Adrenal gland (tissue), 12 donors: ENCODE data around the gene TSPAN4. TPM values are rescaled to one million over a fixed set of nuclear protein-coding genes. Genes with fewer than 3 reads are reported as not detected.

Experiments
- DNase-seq, 7 donors: peaks; one replicate each; pipeline ENCODE4 v3.0.0-alpha.2; 2019 to 2020
- H3K27ac ChIP-seq, 5 donors: fragments of 200-600 bp; sonication (generic) in 4 of 5; 1 replicate in 3 of 5; 2 replicates in 2 of 5; pipeline versions ENCODE4 v1.5.1 to v1.8.0; 2016 to 2020; ENCODE audit warnings: mild to moderate bottlenecking in 1 of 5
- H3K27me3 ChIP-seq: fragments of 200-600 bp; 2 replicates; pipeline ENCODE4 v1.8.0; 2021
- H3K36me3 ChIP-seq, 2 donors: fragments of 200-600 bp; replicated peaks in 1 of 2; 1 replicate in 1 of 2; 2 replicates in 1 of 2; pipeline versions ENCODE4 v1.5.1 to v1.8.0; 2018 to 2022
- H3K4me1 ChIP-seq, 2 donors: fragments of 200-600 bp; replicated peaks in 1 of 2; 1 replicate in 1 of 2; 2 replicates in 1 of 2; pipeline versions ENCODE4 v1.5.1 to v1.8.0; 2018 to 2021
- H3K4me3 ChIP-seq, 4 donors: fragments of 200-600 bp; sonication (generic) in 3 of 4; one replicate each; pipeline ENCODE4 v1.5.1; 2016 to 2018
- H3K9me3 ChIP-seq, 3 donors: fragments of 200-600 bp; sonication (generic) in 1 of 3; replicated peaks in 1 of 3; 1 replicate in 2 of 3; 2 replicates in 1 of 3; pipeline versions ENCODE4 v1.5.1 to v1.8.0; 2016 to 2021
- POLR2A ChIP-seq, 2 donors: fragments of 450-650 bp; IDR thresholded peaks; one replicate each; pipeline ENCODE4 v1.6.1; 2017; ENCODE audit warnings: antibody characterized with exemption in 2 of 2, mild to moderate bottlenecking in 2 of 2, moderate library complexity in 1 of 2
- WGBS, 4 donors: extraction: QIAGEN DNeasy Blood & Tissue Kit in 2 of 4; methylation state at CpG; one replicate each; pipeline versions ENCODE4 v1.1.5 to v1.1.7; 2013 to 2017; 5-methylcytosine and 5-hydroxymethylcytosine counted together
- intact Hi-C, 2 donors: fragments of 100-400 bp; cut with DNase I; formaldehyde crosslinking; loops; one replicate each; pipeline versions ENCODE4 v1.14.1 to v1.15.0; 2022 to 2023
- polyA plus RNA-seq, 3 donors: library from polyadenylated mRNA; stranded (reverse); fragments of 200-250 nt in 2 of 3; fragments of 350-450 nt in 1 of 3; fragmentation: Illumina TruSeq in 1 of 3; extraction: RNeasy Lipid Tissue Mini Kit (QIAGEN cat#74804) in 1 of 3; gene quantifications; one replicate each; pipeline ENCODE4 v1.2.3, GENCODE V29; 2013 to 2014
- total RNA-seq, 9 donors: library from RNA; depleted of rRNA in 4 of 9; stranded (reverse); fragments of >200 nt in 4 of 9; fragments of 120-200 nt in 1 of 9; fragmentation: NEBNext Ultra II Directional in 1 of 9; extraction: Animal tissue kit (Norgen Biotek cat#: 25700) in 1 of 9; gene quantifications; one replicate each; pipeline versions ENCODE4 v1.1.0 to v1.2.4, GENCODE V29; 2013 to 2023
- TF ChIP-seq, protein P1 (sequence below), 6 experiments: fragments of 450-650 bp in 4 of 6; fragments of 200-600 bp in 2 of 6; sonication (generic) in 1 of 6; IDR thresholded peaks; 1 replicate in 5 of 6; 2 replicates in 1 of 6; pipeline versions ENCODE4 v1.5.1 to v1.8.0; 2016 to 2021; ENCODE audit warnings: antibody characterized with exemption in 6 of 6, mild to moderate bottlenecking in 2 of 6, moderate library complexity in 1 of 6
- donor health status: healthy with polysubstance abuse.
- donor health status: Bipolar disorder and iron deficiency.
- donor health status: DM: yes; HTN: yes; CAD: no.
- donor health status: DM: no; HTN: no; CAD: no.
- donor health status: DM: no; HTN: no; CAD: no.
- donor health status: DM: yes; HTN: yes; CAD: no.

The TSPAN4 gene
- total and polyA plus RNA-seq, 12 donors = 5.2 to 207 (median 53.5) TPM

GRCh38 chr11:887589-887988 is 44.9 kb downstream of the TSPAN4 start:
- WGBS, 4 donors = 80 to 89% (median 87%) methylated on average over 14 of the region's 14 CpGs
- DNase-seq = no peak
- Histone ChIP-seq H3K27me3 (no peaks in the 10 kb centered on the region), H3K27ac (no peak overlapping the region), H3K4me1 (no peaks in the 10 kb centered on the region), H3K4me3 (no peak overlapping the region), H3K9me3 (no peaks in the 10 kb centered on the region), H3K36me3 (no peaks in the 10 kb centered on the region)
- intact Hi-C loops = no loop called here
- TF ChIP-seq, protein P1, sequence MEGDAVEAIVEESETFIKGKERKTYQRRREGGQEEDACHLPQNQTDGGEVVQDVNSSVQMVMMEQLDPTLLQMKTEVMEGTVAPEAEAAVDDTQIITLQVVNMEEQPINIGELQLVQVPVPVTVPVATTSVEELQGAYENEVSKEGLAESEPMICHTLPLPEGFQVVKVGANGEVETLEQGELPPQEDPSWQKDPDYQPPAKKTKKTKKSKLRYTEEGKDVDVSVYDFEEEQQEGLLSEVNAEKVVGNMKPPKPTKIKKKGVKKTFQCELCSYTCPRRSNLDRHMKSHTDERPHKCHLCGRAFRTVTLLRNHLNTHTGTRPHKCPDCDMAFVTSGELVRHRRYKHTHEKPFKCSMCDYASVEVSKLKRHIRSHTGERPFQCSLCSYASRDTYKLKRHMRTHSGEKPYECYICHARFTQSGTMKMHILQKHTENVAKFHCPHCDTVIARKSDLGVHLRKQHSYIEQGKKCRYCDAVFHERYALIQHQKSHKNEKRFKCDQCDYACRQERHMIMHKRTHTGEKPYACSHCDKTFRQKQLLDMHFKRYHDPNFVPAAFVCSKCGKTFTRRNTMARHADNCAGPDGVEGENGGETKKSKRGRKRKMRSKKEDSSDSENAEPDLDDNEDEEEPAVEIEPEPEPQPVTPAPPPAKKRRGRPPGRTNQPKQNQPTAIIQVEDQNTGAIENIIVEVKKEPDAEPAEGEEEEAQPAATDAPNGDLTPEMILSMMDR (IDR thresholded peaks at IDR 0.05) = no peak
- no peak for TF ChIP-seq POLR2A (IDR thresholded peaks at IDR 0.05)

GRCh38 chr11:888310-889212 is 45.9 kb downstream of the TSPAN4 start:
- H3K9me3 ChIP-seq = no peaks in the 10 kb centered on the region
- intact Hi-C loops = no loop called here
- no peak for DNase-seq
- no peak overlapping the region for H3K27ac ChIP-seq
- H3K4me1 ChIP-seq = no peaks in the 10 kb centered on the region
- H3K4me3 ChIP-seq = no peak overlapping the region
- no peaks in the 10 kb centered on the region for H3K27me3 ChIP-seq
- TF ChIP-seq, protein P1 (IDR thresholded peaks at IDR 0.05) = no peak
- TF ChIP-seq POLR2A (IDR thresholded peaks at IDR 0.05) = no peak
- no peaks in the 10 kb centered on the region for H3K36me3 ChIP-seq
- 81 to 93% (median 90%) methylated on average over 18 to 45 of the region's 45 CpGs for WGBS, 4 donors

GRCh38 chr11:889257-889656 is 46.6 kb downstream of the TSPAN4 start:
- 89 to 95% (median 94%) methylated on average over 12 to 13 of the region's 13 CpGs for WGBS, 4 donors
- no peaks in the 10 kb centered on the region for H3K9me3 ChIP-seq
- H3K4me3 ChIP-seq = no peak overlapping the region
- DNase-seq = no peak
- H3K27ac ChIP-seq = no peak overlapping the region
- no peaks in the 10 kb centered on the region for H3K36me3 ChIP-seq
- no peaks in the 10 kb centered on the region for H3K4me1 ChIP-seq
- H3K27me3 ChIP-seq = no peaks in the 10 kb centered on the region
- TF ChIP-seq POLR2A (IDR thresholded peaks at IDR 0.05) = no peak
- TF ChIP-seq, protein P1 (IDR thresholded peaks at IDR 0.05) = no peak
- intact Hi-C loops = no loop called here

DNA sequence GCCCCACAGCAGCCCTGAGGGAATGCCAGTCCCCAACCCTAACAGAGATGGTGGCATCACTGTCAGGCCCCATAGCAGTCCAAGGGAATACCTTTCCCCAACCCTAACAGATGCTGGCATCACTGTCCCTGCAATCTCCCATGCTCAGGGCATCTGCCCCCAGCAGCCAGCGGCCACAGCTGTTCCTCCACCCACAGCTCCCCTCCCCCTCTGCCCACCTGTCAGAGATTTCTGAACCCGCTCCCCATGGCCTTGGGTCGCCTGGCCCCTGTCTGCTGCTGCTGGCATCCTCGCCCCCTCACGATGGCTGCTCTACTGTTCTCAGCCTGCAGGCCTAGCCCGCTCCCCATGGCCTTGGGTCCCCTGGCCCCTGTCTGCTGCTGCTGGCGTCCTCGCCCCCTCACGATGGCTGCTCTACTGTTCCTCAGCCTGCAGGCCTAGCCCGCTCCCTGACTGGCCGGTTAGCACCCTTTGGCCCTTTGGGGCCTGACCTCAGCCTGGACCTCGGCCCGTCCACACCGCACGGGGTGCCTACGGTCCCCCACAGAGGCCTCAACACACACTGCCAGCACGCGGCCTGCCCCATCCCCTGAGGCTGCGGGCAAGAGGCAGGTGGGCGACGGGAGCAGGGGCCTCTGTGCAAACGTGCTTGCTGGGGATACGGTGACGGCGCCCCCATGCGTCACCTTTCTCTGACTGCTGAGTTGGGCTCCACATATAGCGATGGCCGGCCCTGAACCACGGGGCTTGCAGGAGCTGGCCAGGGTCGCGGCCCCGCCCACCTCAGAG is 47.2 kb downstream of the TSPAN4 start:
- Histone ChIP-seq H3K9me3 (no peaks in the 10 kb centered on the region), H3K36me3 (no peaks in the 10 kb centered on the region), H3K27me3 (no peaks in the 10 kb centered on the region), H3K4me1 (no peaks in the 10 kb centered on the region), H3K4me3 (no peak overlapping the region), H3K27ac (no peak overlapping the region)
- intact Hi-C loops = no loop called here
- WGBS, 4 donors = 89 to 99% (median 92%) methylated on average over 9 to 32 of the region's 32 CpGs
- no peak for TF ChIP-seq POLR2A (IDR thresholded peaks at IDR 0.05)
- no peak for DNase-seq
